GM12873 (cell line): ENCODE data around the gene ANKS1A.

Source experiments
- TF ChIP-seq, protein P1 (sequence below): IDR thresholded peaks from 2 replicates; pipeline ENCODE4 v1.5.1; 2012; ENCODE audit warnings: low read depth, mild to moderate bottlenecking, moderate library complexity, low read length, control low read depth; ENCODE audit not compliant: insufficient read depth; ENCODE audit errors: missing control alignments

ANKS1A gene

DNA sequence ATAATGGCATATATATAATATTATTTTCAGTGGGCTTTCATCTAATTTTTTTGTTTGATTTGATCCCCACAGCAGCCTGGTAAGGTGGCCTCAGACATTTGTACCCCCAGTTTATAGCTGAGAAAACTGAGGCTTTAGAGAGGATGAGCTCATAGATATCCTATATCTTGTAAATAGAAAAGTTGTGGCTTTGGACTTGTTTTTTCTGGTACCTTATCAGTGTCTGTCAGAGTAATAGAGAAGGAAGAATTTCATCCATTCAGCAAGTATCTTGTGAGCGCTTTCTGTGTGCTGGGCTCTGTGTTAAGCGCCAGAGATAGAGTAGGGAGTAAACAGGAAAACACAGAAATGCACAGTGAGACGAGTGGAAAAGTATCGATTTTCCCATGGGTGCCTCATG, 29.1 kb upstream of the ANKS1A start:
- TF ChIP-seq, protein P1, sequence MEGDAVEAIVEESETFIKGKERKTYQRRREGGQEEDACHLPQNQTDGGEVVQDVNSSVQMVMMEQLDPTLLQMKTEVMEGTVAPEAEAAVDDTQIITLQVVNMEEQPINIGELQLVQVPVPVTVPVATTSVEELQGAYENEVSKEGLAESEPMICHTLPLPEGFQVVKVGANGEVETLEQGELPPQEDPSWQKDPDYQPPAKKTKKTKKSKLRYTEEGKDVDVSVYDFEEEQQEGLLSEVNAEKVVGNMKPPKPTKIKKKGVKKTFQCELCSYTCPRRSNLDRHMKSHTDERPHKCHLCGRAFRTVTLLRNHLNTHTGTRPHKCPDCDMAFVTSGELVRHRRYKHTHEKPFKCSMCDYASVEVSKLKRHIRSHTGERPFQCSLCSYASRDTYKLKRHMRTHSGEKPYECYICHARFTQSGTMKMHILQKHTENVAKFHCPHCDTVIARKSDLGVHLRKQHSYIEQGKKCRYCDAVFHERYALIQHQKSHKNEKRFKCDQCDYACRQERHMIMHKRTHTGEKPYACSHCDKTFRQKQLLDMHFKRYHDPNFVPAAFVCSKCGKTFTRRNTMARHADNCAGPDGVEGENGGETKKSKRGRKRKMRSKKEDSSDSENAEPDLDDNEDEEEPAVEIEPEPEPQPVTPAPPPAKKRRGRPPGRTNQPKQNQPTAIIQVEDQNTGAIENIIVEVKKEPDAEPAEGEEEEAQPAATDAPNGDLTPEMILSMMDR = no peak

DNA sequence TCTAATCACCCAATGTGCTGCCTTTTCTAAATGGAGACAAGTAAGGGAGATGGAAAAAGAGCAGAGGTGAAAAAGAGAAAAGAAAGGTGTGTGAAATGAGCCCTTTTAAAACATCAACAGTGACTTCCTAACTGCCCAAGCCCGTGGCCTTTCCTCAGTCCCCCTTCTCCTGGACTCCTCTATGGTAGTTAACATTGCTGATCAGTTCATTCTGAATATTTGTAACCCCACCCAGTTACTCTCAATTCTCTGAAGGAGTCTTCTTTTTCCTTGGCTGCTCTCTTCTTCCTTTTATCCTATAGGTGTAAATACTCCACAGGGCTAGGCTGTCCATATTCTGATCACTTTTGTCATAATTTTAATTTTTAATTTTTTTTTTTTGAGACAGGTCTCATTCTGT, 28.3 kb upstream of the ANKS1A start:
- TF ChIP-seq, protein P1 = no peak

DNA sequence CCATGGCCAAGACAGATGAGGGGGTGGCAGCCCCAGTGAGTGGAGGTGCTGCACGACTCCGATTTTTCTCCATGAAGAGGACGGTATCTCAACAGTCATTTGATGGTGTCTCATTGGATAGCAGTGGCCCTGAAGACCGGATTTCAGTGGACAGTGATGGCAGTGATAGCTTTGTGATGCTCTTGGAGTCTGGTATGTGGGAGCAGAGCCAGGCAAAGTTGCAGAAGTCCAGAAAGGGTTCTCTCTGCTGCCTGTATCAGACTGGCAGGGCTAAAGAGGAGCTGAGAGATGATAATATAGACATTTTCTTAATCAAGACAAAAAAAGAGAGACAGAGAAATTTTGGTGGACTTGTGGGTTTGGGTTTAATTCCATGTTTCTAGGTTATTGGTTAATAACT, 25.0 kb upstream of the ANKS1A start:
- TF ChIP-seq, protein P1 = no peak

DNA sequence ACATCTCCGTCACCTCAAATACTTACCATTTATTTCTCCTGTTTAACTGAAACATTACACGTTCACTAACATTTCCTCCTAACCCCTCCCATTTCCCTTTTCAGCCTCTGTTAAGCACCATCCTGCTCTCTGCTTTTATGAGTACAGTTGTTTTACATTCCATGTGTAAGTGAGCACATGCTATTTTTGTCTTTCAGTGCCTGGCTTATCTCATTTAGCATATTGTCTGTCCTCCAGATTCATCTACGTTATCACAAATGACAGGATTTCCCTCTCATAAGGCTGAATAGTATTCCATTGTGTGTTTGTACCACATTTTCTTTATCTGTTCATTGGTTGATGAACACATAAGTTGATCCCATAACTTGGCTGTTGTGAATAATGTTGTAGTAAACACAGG, 23.9 kb upstream of the ANKS1A start:
- TF ChIP-seq, protein P1 = no peak

DNA sequence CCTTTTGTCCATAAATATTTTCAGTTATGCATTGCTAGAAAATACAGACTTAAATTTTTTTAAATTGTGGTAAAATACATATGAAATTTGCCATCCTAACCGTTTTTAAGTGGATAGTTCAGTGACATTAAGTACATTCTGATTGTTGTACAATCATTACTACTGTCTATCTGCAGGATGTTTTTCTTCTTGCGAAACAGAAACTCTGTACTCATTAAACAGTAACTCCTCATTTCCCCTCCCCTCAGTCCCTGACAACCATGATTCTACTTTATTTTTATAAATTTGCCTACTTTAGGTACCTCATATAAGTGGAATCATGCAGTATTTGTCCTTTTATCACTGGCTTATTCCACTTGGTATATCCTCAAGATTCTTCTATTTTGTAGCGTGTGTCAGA, 22.5 kb upstream of the ANKS1A start:
- TF ChIP-seq, protein P1 = no peak

DNA sequence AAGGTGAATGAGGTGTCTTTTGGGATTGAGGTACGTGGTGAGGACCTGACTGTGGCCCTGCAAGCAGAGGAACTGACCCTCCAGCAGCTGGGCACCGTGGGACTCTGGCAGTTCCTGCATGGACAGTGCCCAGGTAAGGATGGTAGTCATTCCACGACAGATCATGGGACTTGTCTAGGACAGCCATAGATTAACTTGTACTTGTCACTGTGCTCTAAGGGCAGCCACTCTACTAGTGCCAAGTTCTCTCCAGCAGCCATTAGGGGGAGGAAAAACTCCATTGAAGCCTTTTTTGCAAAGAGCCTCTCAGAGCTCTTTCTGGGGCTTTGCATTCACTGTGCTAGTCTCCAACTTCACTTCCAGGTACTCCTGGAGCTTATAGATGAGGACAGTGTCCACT, 21.6 kb upstream of the ANKS1A start:
- TF ChIP-seq, protein P1 = no peak

DNA sequence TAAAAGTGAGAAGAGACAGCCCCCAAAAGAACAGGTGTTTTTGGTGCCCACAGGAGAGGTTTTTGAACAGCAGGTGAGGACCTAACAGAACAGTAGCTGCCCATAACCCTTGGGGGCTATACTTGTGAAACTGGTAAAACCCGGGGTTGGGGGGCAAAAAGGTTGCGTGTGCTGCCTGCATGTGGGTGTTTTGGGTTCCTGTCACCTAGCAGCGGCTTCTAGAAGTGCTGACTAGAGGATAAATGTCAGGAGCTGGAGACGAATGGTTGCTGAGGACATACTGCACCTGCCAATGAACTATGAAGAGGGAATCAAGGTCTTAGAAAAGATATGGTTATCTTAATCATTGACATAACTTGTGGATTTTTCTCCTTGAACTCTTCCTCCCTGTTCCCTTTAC, 17.2 kb upstream of the ANKS1A start:
- TF ChIP-seq, protein P1 = no peak

DNA sequence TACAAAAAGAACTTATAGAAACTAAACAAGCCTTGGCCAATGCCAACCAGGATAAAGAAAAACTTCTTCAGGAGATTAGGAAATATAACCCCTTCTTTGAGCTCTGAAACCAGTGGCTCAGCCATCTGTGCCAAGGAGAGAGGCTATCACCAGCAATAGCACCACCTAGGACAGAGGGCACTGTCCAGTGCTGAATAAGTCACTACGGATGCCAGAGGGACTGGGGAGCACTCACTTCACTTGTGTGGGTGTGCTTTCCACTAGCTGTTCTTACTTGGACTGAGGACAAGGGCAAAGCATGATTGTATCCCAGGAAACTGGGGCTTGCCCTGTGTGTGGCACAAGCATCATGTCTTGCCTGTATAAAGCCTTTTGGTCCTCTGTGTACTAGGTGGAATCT, 16.7 kb upstream of the ANKS1A start:
- TF ChIP-seq, protein P1 = no peak
